GM21786 (cell line): Measurements from ENCODE around the gene ROBO1.

ENCODE experiments used
- ATAC-seq: cut with Tn5 transposase; IDR thresholded peaks from one replicate; pipeline ENCODE4 v1.9.1; 2021; ENCODE audit not compliant: unreplicated experiment

The ROBO1 gene

GRCh38 chr3:78825118-78825857, 942.5 kb downstream of the ROBO1 start:
- no peak for ATAC-seq

- ATAC-seq = no peak
Observed at GRCh38 chr3:78823859-78824258, 943.9 kb downstream of the ROBO1 start.

GRCh38 chr3:78823434-78823833, 944.4 kb downstream of the ROBO1 start:
- ATAC-seq = no peak

GRCh38 chr3:78822726-78823125, 945.1 kb downstream of the ROBO1 start:
- no peak for ATAC-seq

- ATAC-seq = no peak
Observed at GRCh38 chr3:78820542-78820941, 947.3 kb downstream of the ROBO1 start.

GRCh38 chr3:78818161-78818985, 949.4 kb downstream of the ROBO1 start:
- ATAC-seq = no peak

GRCh38 chr3:78814893-78815562, 952.8 kb downstream of the ROBO1 start:
- no peak for ATAC-seq

- no peak for ATAC-seq
Observed at GRCh38 chr3:78812166-78812565, 955.6 kb downstream of the ROBO1 start.

- ATAC-seq = no peak
Observed at GRCh38 chr3:78809966-78810365, 957.8 kb downstream of the ROBO1 start.

- ATAC-seq = no peak
Observed at GRCh38 chr3:78804251-78805037, 963.4 kb downstream of the ROBO1 start.

GRCh38 chr3:78802562-78802930, 965.3 kb downstream of the ROBO1 start:
- ATAC-seq = no peak

- no peak for ATAC-seq
Observed at GRCh38 chr3:78801926-78802561, 965.8 kb downstream of the ROBO1 start.

- ATAC-seq = no peak
Observed at GRCh38 chr3:78799681-78800080, 968.1 kb downstream of the ROBO1 start.

GRCh38 chr3:78798266-78798832, 969.4 kb downstream of the ROBO1 start:
- no peak for ATAC-seq

GRCh38 chr3:78794431-78794830, 973.4 kb downstream of the ROBO1 start:
- no peak for ATAC-seq

- ATAC-seq = no peak
Observed at GRCh38 chr3:78792733-78793132, 975.1 kb downstream of the ROBO1 start.

GRCh38 chr3:78792212-78792611, 975.6 kb downstream of the ROBO1 start:
- ATAC-seq = no peak

- ATAC-seq = no peak
Observed at GRCh38 chr3:78791753-78792152, 976.0 kb downstream of the ROBO1 start.

- ATAC-seq = no peak
Observed at GRCh38 chr3:78788839-78789238, 979.0 kb downstream of the ROBO1 start.

- ATAC-seq = no peak
Observed at GRCh38 chr3:78785004-78785403, 982.8 kb downstream of the ROBO1 start.
